NT2/D1 (cell line): Measurements from ENCODE around the gene DPP6.

Source experiments
- SUZ12 ChIP-seq: IDR thresholded peaks from 2 replicates; pipeline ENCODE4 v1.6.1; 2011; ENCODE audit not compliant: insufficient read length, insufficient read depth; ENCODE audit errors: extremely low read depth
- YY1 ChIP-seq: IDR thresholded peaks from 2 replicates; pipeline ENCODE4 v1.6.1; 2011; ENCODE audit not compliant: insufficient read length, insufficient read depth
- ZNF274 ChIP-seq: IDR thresholded peaks from 2 replicates; pipeline ENCODE4 v1.6.1; 2011; ENCODE audit warnings: mild to moderate bottlenecking, low read depth, low read length

- TF ChIP-seq YY1 (no peak), SUZ12 (no peak), ZNF274 (no peak)
Measured at GRCh38 chr7:154598864-154599263, 546.7 kb downstream of the DPP6 start.
